ENCODE results near the gene CETN1. TPM values are rescaled to one million over a fixed set of nuclear protein-coding genes. Genes with fewer than 3 reads are reported as not detected.

CETN1 gene
- total and polyA plus RNA-seq, 4 donors, result not detected

GRCh38 chr18:595068-595467, 14.9 kb downstream of the CETN1 start:
- H3K9me3 ChIP-seq (ENCODE audit: control insufficient read depth, low read length), result peaks cover 2% of the 10 kb centered on the region
- no peaks in the 10 kb centered on the region for H3K36me3 ChIP-seq (ENCODE audit: control insufficient read depth in 1 of 2, insufficient read depth in 2 of 2, low read length in 1 of 2)
- 63 to 69% methylated on average over 4 of the region's 4 CpGs for WGBS, 2 donors
- no peaks in the 10 kb centered on the region for H3K27me3 ChIP-seq (ENCODE audit: control insufficient read depth in 1 of 2, insufficient read depth in 2 of 2, low read length in 1 of 2)
- H3K4me3 ChIP-seq (ENCODE audit: low read length in 2 of 2), result no peak overlapping the region
- intact Hi-C loops (cut with DNase I), result no loop called here
- peaks cover 0 to 1% of the 10 kb centered on the region in 2 donors for H3K4me1 ChIP-seq (ENCODE audit: control insufficient read depth in 1 of 2, insufficient read depth in 2 of 2, low read length in 2 of 2)
- no peak overlapping the region for H3K27ac ChIP-seq (ENCODE audit: low read depth in 1 of 2, low read length in 2 of 2)
- no peak for DNase-seq
- ATAC-seq (ENCODE audit: low FRiP score), result no peak

DNA sequence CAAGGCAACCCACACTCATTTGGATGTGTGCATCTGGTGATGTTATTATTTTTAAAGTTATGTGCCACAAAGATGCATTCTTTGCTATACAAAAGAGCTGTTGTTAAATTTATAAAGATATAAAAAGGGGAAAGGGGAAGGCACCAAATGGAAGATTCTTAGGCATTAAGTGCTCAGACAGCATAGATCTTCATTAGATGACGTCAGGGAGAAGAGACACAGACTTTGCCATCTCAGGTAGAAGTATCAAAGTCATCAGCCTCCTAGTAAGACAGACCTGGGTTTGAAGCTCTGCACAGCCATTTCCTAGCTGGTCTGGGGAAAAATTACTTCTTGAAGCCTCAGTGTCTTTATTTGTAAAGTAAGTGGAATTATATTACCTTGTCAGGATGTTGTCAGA, 15.4 kb downstream of the CETN1 start:
- no peak for ATAC-seq (ENCODE audit: low FRiP score)
- H3K27me3 ChIP-seq (ENCODE audit: control insufficient read depth in 1 of 2, insufficient read depth in 2 of 2, low read length in 1 of 2), result no peaks in the 10 kb centered on the region
- no peaks in the 10 kb centered on the region for H3K36me3 ChIP-seq (ENCODE audit: control insufficient read depth in 1 of 2, insufficient read depth in 2 of 2, low read length in 1 of 2)
- intact Hi-C loops (cut with DNase I), result no loop called here
- peaks cover 0 to 1% of the 10 kb centered on the region in 2 donors for H3K4me1 ChIP-seq (ENCODE audit: control insufficient read depth in 1 of 2, insufficient read depth in 2 of 2, low read length in 2 of 2)
- peaks cover 2% of the 10 kb centered on the region for H3K9me3 ChIP-seq (ENCODE audit: control insufficient read depth, low read length)
- H3K4me3 ChIP-seq (ENCODE audit: low read length in 2 of 2), result no peak overlapping the region
- no peak for DNase-seq
- WGBS, 2 donors, result 80 to 82% methylated on average over 1 of the region's 1 CpG
- no peak overlapping the region for H3K27ac ChIP-seq (ENCODE audit: low read depth in 1 of 2, low read length in 2 of 2)

GRCh38 chr18:596288-596881, 16.2 kb downstream of the CETN1 start:
- WGBS, 2 donors, result 20 to 27% methylated on average over 20 to 24 of the region's 24 CpGs
- peaks cover 2% of the 10 kb centered on the region for H3K9me3 ChIP-seq (ENCODE audit: control insufficient read depth, low read length)
- H3K27ac ChIP-seq (ENCODE audit: low read depth in 1 of 2, low read length in 2 of 2), result no peak overlapping the region
- H3K27me3 ChIP-seq (ENCODE audit: control insufficient read depth in 1 of 2, insufficient read depth in 2 of 2, low read length in 1 of 2), result no peaks in the 10 kb centered on the region
- no peaks in the 10 kb centered on the region for H3K36me3 ChIP-seq (ENCODE audit: control insufficient read depth in 1 of 2, insufficient read depth in 2 of 2, low read length in 1 of 2)
- intact Hi-C loops (cut with DNase I), result no loop called here
- DNase-seq, result no peak
- H3K4me1 ChIP-seq (ENCODE audit: control insufficient read depth in 1 of 2, insufficient read depth in 2 of 2, low read length in 2 of 2), result peaks cover 0 to 1% of the 10 kb centered on the region in 2 donors
- ATAC-seq (ENCODE audit: low FRiP score), result no peak
- H3K4me3 ChIP-seq (ENCODE audit: low read length in 2 of 2), result no peak overlapping the region

- Histone ChIP-seq H3K36me3 (ENCODE audit: control insufficient read depth in 1 of 2, insufficient read depth in 2 of 2, low read length in 1 of 2) (no peaks in the 10 kb centered on the region), H3K4me1 (ENCODE audit: control insufficient read depth in 1 of 2, insufficient read depth in 2 of 2, low read length in 2 of 2) (peaks cover 0 to 1% of the 10 kb centered on the region in 2 donors), H3K4me3 (ENCODE audit: low read length in 2 of 2) (no peak overlapping the region), H3K9me3 (ENCODE audit: control insufficient read depth, low read length) (peaks cover 2% of the 10 kb centered on the region), H3K27ac (ENCODE audit: low read depth in 1 of 2, low read length in 2 of 2) (no peak overlapping the region), H3K27me3 (ENCODE audit: control insufficient read depth in 1 of 2, insufficient read depth in 2 of 2, low read length in 1 of 2) (no peaks in the 10 kb centered on the region)
- intact Hi-C loops (cut with DNase I), result no loop called here
- 72 to 76% methylated on average over 6 of the region's 6 CpGs for WGBS, 2 donors
- no peak for ATAC-seq (ENCODE audit: low FRiP score)
- DNase-seq, result no peak
These were observed 18.0 kb downstream of the CETN1 start for GRCh38 chr18:598124-598589.

- ATAC-seq (ENCODE audit: low FRiP score), result no peak
- Histone ChIP-seq H3K27me3 (ENCODE audit: control insufficient read depth in 1 of 2, insufficient read depth in 2 of 2, low read length in 1 of 2) (no peaks in the 10 kb centered on the region), H3K4me3 (ENCODE audit: low read length in 2 of 2) (no peak overlapping the region), H3K27ac (ENCODE audit: low read depth in 1 of 2, low read length in 2 of 2) (no peak overlapping the region), H3K36me3 (ENCODE audit: control insufficient read depth in 1 of 2, insufficient read depth in 2 of 2, low read length in 1 of 2) (no peaks in the 10 kb centered on the region), H3K4me1 (ENCODE audit: control insufficient read depth in 1 of 2, insufficient read depth in 2 of 2, low read length in 2 of 2) (peaks cover 0 to 1% of the 10 kb centered on the region in 2 donors), H3K9me3 (ENCODE audit: control insufficient read depth, low read length) (peaks cover 2% of the 10 kb centered on the region)
- WGBS, 2 donors, result 74 to 77% methylated on average over 3 of the region's 3 CpGs
- intact Hi-C loops (cut with DNase I), result loop anchor here in 1 of 2 donors (5.0 kb wide), 1 partner anchor 48 kb away; no protein-coding TSS in a partner anchor
- DNase-seq, result no peak
These were observed 19.9 kb downstream of the CETN1 start for GRCh38 chr18:600107-600506.

DNA sequence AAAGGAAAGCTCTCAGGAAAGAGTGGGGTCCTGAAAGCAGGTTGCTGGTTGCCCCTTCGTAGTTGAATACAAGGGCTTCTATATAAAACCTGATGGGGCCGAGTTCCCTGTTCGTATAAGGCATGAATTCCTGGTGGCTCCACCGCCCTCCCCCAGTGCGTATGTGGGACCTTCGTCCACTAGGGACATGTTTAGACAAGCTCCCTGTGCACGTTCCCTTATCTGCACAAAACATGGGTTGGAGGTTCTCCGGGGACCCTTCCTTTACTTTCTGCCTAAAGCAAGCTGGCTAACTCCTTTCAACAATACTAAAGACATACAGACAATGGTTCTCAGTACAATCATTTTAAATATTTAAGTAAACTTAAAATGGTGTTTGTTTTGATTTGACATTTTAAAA, 24.6 kb downstream of the CETN1 start:
- no peaks in the 10 kb centered on the region for H3K4me1 ChIP-seq (ENCODE audit: control insufficient read depth in 1 of 2, insufficient read depth in 2 of 2, low read length in 2 of 2)
- intact Hi-C loops (cut with DNase I), result loop anchor here in 1 of 2 donors (5.0 kb wide), 1 partner anchor 52 kb away; no protein-coding TSS in a partner anchor
- no peak overlapping the region for H3K4me3 ChIP-seq (ENCODE audit: low read length in 2 of 2)
- no peaks in the 10 kb centered on the region for H3K9me3 ChIP-seq (ENCODE audit: control insufficient read depth, low read length)
- WGBS, 2 donors, result 38 to 51% methylated on average over 8 of the region's 8 CpGs
- ATAC-seq (ENCODE audit: low FRiP score), result no peak
- no peaks in the 10 kb centered on the region for H3K27me3 ChIP-seq (ENCODE audit: control insufficient read depth in 1 of 2, insufficient read depth in 2 of 2, low read length in 1 of 2)
- DNase-seq, result no peak
- H3K27ac ChIP-seq (ENCODE audit: low read depth in 1 of 2, low read length in 2 of 2), result no peak overlapping the region
- no peaks in the 10 kb centered on the region for H3K36me3 ChIP-seq (ENCODE audit: control insufficient read depth in 1 of 2, insufficient read depth in 2 of 2, low read length in 1 of 2)

GRCh38 chr18:607930-608329, 27.8 kb downstream of the CETN1 start:
- DNase-seq (no peak), ATAC-seq (ENCODE audit: low FRiP score) (no peak)
- Histone ChIP-seq H3K4me3 (ENCODE audit: low read length in 2 of 2) (no peak overlapping the region), H3K36me3 (ENCODE audit: control insufficient read depth in 1 of 2, insufficient read depth in 2 of 2, low read length in 1 of 2) (no peaks in the 10 kb centered on the region), H3K9me3 (ENCODE audit: control insufficient read depth, low read length) (no peaks in the 10 kb centered on the region), H3K4me1 (ENCODE audit: control insufficient read depth in 1 of 2, insufficient read depth in 2 of 2, low read length in 2 of 2) (no peaks in the 10 kb centered on the region), H3K27ac (ENCODE audit: low read depth in 1 of 2, low read length in 2 of 2) (no peak overlapping the region), H3K27me3 (ENCODE audit: control insufficient read depth in 1 of 2, insufficient read depth in 2 of 2, low read length in 1 of 2) (no peaks in the 10 kb centered on the region)
- intact Hi-C loops (cut with DNase I), result no loop called here
- 93% methylated on average over 7 of the region's 7 CpGs for WGBS, 2 donors

GRCh38 chr18:610214-610928, 30.2 kb downstream of the CETN1 start:
- no peaks in the 10 kb centered on the region for H3K36me3 ChIP-seq (ENCODE audit: control insufficient read depth in 1 of 2, insufficient read depth in 2 of 2, low read length in 1 of 2)
- intact Hi-C loops (cut with DNase I), result loop anchor here in 1 of 2 donors (5.0 kb wide), 1 partner anchor 313 kb away; no protein-coding TSS in a partner anchor
- H3K27me3 ChIP-seq (ENCODE audit: control insufficient read depth in 1 of 2, insufficient read depth in 2 of 2, low read length in 1 of 2), result no peaks in the 10 kb centered on the region
- DNase-seq (no peak), ATAC-seq (ENCODE audit: low FRiP score) (no peak)
- no peaks in the 10 kb centered on the region for H3K9me3 ChIP-seq (ENCODE audit: control insufficient read depth, low read length)
- H3K4me3 ChIP-seq (ENCODE audit: low read length in 2 of 2), result no peak overlapping the region
- H3K4me1 ChIP-seq (ENCODE audit: control insufficient read depth in 1 of 2, insufficient read depth in 2 of 2, low read length in 2 of 2), result no peaks in the 10 kb centered on the region
- 46 to 56% methylated on average over 15 of the region's 15 CpGs for WGBS, 2 donors
- no peak overlapping the region for H3K27ac ChIP-seq (ENCODE audit: low read depth in 1 of 2, low read length in 2 of 2)

DNA sequence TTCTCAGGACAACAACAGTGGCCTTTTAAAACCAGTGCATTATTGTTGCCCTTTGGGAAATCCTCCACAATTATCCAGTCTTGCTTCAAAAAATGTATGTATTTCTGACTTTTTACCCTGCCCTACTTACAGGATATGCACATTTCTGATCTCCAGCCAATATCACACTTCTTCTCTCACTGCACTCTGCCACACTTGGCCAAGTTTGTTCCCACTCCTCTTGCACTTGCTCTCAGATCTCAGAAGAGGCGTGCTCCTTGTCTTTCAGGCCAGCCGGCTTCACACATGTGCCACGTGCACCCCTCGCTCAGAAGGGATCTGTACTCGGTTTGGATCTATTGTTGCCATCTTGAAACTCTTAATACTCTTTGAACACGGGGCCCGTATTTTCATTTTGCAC, 32.0 kb downstream of the CETN1 start:
- Histone ChIP-seq H3K27ac (ENCODE audit: low read depth in 1 of 2, low read length in 2 of 2) (no peak overlapping the region), H3K9me3 (ENCODE audit: control insufficient read depth, low read length) (no peaks in the 10 kb centered on the region), H3K27me3 (ENCODE audit: control insufficient read depth in 1 of 2, insufficient read depth in 2 of 2, low read length in 1 of 2) (no peaks in the 10 kb centered on the region), H3K36me3 (ENCODE audit: control insufficient read depth in 1 of 2, insufficient read depth in 2 of 2, low read length in 1 of 2) (no peaks in the 10 kb centered on the region), H3K4me1 (ENCODE audit: control insufficient read depth in 1 of 2, insufficient read depth in 2 of 2, low read length in 2 of 2) (no peaks in the 10 kb centered on the region), H3K4me3 (ENCODE audit: low read length in 2 of 2) (no peak overlapping the region)
- ATAC-seq (ENCODE audit: low FRiP score), result no peak
- intact Hi-C loops (cut with DNase I), result loop anchor here in 1 of 2 donors (5.0 kb wide), 1 partner anchor 315 kb away; no protein-coding TSS in a partner anchor
- 88 to 96% methylated on average over 7 of the region's 7 CpGs for WGBS, 2 donors
- DNase-seq, result no peak
